HEK293 (cell line): ENCODE data around the gene CXCL17.

Experiments
- CTCF ChIA-PET: fragments of 350-600 bp; formaldehyde crosslinking; extraction: SDS; loops from one replicate; lab custom pipeline; 2021; ENCODE audit warnings: antibody characterized with exemption; lab: Yijun Ruan, JAX
- POLR2A ChIA-PET: fragments of 300-600 bp; formaldehyde crosslinking; extraction: SDS; loops from one replicate; lab custom pipeline; 2020; ENCODE audit warnings: antibody characterized with exemption, inconsistent platforms; lab: Yijun Ruan, JAX
- H3K27ac ChIP-seq: fragments of 200-500 bp; sonication (Bioruptor generic); 2 replicates; pipeline ENCODE4 v1.5.1; 2014; ENCODE audit warnings: low read depth, low read length, control low read depth, inconsistent platforms; ENCODE audit errors: extremely low read depth
- H3K36me3 ChIP-seq, 2 experiments: fragments of 200-500 bp in 1 of 2; sonication (Bioruptor generic) in 1 of 2; 1 replicate in 1 of 2; 2 replicates in 1 of 2; pipeline ENCODE4 v1.5.1; 2014 to 2017; ENCODE audit warnings: inconsistent platforms in 2 of 2, low read length in 2 of 2; ENCODE audit not compliant: control insufficient read depth in 2 of 2, insufficient read depth in 1 of 2
- H3K4me1 ChIP-seq: fragments of 200-500 bp; sonication (Bioruptor generic); 2 replicates; pipeline ENCODE4 v1.5.1; 2014; ENCODE audit warnings: mild to moderate bottlenecking, low read length, inconsistent platforms; ENCODE audit not compliant: control insufficient read depth, insufficient read depth
- H3K4me3 ChIP-seq: 2 replicates; pipeline ENCODE4 v1.5.1; 2011; ENCODE audit warnings: low read depth, mild to moderate bottlenecking, control low read depth, low read length, moderate library complexity
- H3K9me3 ChIP-seq: fragments of 200-500 bp; sonication (Bioruptor generic); 2 replicates; pipeline ENCODE4 v1.5.1; 2014; ENCODE audit warnings: low read depth, low read length, inconsistent platforms; ENCODE audit not compliant: control insufficient read depth, insufficient read depth
- GFI1B ChIP-seq: fragments of 450-650 bp; formaldehyde crosslinking; IDR thresholded peaks from 2 replicates; pipeline ENCODE4 v1.5.1; 2016; ENCODE audit warnings: missing biosample characterization, missing genetic modification characterization
- GLI4 ChIP-seq: fragments of 450-650 bp; formaldehyde crosslinking; IDR thresholded peaks from 2 replicates; pipeline ENCODE4 v1.5.1; 2016; ENCODE audit warnings: missing biosample characterization, missing genetic modification characterization
- MEIS1 ChIP-seq: sonication (generic); formaldehyde crosslinking; IDR thresholded peaks from 2 replicates; pipeline ENCODE4 v1.8.1; 2022; ENCODE audit warnings: missing genetic modification reagents, mild to moderate bottlenecking, borderline replicate concordance
- SALL2 ChIP-seq: fragments of 450-650 bp; formaldehyde crosslinking; IDR thresholded peaks from 2 replicates; pipeline ENCODE4 v1.5.0; 2017; ENCODE audit warnings: missing biosample characterization, mild to moderate bottlenecking, missing genetic modification characterization, borderline replicate concordance
- ZBTB8A ChIP-seq: fragments of 450-650 bp; formaldehyde crosslinking; IDR thresholded peaks from 2 replicates; pipeline ENCODE4 v1.5.1; 2016; ENCODE audit warnings: missing biosample characterization, missing genetic modification characterization
- ZFP37 ChIP-seq: fragments of 450-650 bp; formaldehyde crosslinking; IDR thresholded peaks from 2 replicates; pipeline ENCODE4 v1.5.1; 2016; ENCODE audit warnings: missing biosample characterization, missing genetic modification characterization
- ZIC2 ChIP-seq: fragments of 450-650 bp; formaldehyde crosslinking; IDR thresholded peaks from 2 replicates; pipeline ENCODE4 v1.5.1; 2016; ENCODE audit warnings: missing biosample characterization, missing genetic modification characterization
- ZNF202 ChIP-seq: fragments of 450-650 bp; formaldehyde crosslinking; IDR thresholded peaks from 2 replicates; pipeline ENCODE4 v1.5.1; 2016; ENCODE audit warnings: missing biosample characterization, missing genetic modification characterization, borderline replicate concordance
- ZNF214 ChIP-seq: fragments of 450-650 bp; formaldehyde crosslinking; IDR thresholded peaks from 2 replicates; pipeline ENCODE4 v1.5.1; 2017; ENCODE audit warnings: missing biosample characterization, mild to moderate bottlenecking, missing genetic modification characterization, borderline replicate concordance
- ZNF239 ChIP-seq: fragments of 450-650 bp; formaldehyde crosslinking; IDR thresholded peaks from 2 replicates; pipeline ENCODE4 v1.5.1; 2016; ENCODE audit warnings: missing biosample characterization, missing genetic modification characterization
- ZNF354C ChIP-seq: fragments of 450-650 bp; formaldehyde crosslinking; IDR thresholded peaks from 2 replicates; pipeline ENCODE4 v1.5.1; 2016; ENCODE audit warnings: missing biosample characterization, missing genetic modification characterization, low read depth, borderline replicate concordance
- ZNF560 ChIP-seq: fragments of 450-650 bp; formaldehyde crosslinking; IDR thresholded peaks from 2 replicates; pipeline ENCODE4 v1.5.1; 2017; ENCODE audit warnings: missing biosample characterization, missing genetic modification characterization, borderline replicate concordance
- ZNF585B ChIP-seq: fragments of 450-650 bp; formaldehyde crosslinking; IDR thresholded peaks from 2 replicates; pipeline ENCODE4 v1.5.1; 2016; ENCODE audit warnings: missing biosample characterization, missing genetic modification characterization
- TF ChIP-seq, protein P1 (sequence below): fragments of 450-650 bp; formaldehyde crosslinking; IDR thresholded peaks from 2 replicates; pipeline ENCODE4 v1.5.1; 2016; ENCODE audit warnings: missing biosample characterization, missing genetic modification characterization
- TF ChIP-seq, protein P2 (sequence below): fragments of 450-650 bp; formaldehyde crosslinking; IDR thresholded peaks from 2 replicates; pipeline ENCODE4 v1.5.1; 2016; ENCODE audit warnings: missing biosample characterization, missing genetic modification characterization

Gene CXCL17

DNA sequence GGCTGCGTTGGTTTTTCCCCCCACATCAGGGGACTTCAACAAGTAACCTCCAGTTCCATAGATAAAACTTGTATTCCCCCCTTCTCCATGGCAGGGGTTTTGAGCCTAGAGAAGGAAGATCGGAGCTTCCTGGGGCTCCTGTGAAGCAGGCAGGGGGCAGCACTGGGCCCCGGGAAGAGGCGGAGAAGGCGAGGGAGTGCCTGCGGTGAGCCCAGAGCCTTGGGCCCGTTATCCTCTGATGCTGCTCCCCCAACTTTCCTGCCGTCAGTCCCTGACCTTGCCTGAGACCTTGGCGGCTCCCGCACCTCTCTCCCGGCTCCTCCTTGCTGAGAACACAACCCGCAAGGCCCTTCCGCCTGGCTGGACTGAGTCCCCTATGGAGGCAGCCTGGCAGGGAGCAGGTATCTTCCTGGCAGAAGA is 18.0 kb downstream of the CXCL17 start:
- ChIA-PET CTCF (interaction anchor here (0.9 to 11.4 kb wide), 4 partner anchors 9 to 58 kb away, joined by 3 to 90 read pairs (median 13); partner anchors contain the start of gene CXCL17), POLR2A (no interaction called here)
- Histone ChIP-seq H3K4me3 (no peak overlapping the region), H3K36me3 (no peaks in the 10 kb centered on the region), H3K27ac (no peak overlapping the region), H3K9me3 (no peaks in the 10 kb centered on the region), H3K4me1 (peaks cover 3% of the 10 kb centered on the region; the same call in 1 of the 2 replicates)
- TF ChIP-seq, protein P1, sequence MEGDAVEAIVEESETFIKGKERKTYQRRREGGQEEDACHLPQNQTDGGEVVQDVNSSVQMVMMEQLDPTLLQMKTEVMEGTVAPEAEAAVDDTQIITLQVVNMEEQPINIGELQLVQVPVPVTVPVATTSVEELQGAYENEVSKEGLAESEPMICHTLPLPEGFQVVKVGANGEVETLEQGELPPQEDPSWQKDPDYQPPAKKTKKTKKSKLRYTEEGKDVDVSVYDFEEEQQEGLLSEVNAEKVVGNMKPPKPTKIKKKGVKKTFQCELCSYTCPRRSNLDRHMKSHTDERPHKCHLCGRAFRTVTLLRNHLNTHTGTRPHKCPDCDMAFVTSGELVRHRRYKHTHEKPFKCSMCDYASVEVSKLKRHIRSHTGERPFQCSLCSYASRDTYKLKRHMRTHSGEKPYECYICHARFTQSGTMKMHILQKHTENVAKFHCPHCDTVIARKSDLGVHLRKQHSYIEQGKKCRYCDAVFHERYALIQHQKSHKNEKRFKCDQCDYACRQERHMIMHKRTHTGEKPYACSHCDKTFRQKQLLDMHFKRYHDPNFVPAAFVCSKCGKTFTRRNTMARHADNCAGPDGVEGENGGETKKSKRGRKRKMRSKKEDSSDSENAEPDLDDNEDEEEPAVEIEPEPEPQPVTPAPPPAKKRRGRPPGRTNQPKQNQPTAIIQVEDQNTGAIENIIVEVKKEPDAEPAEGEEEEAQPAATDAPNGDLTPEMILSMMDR (tag by site-specific recombination), result peak; percentile 17; the same call in 1 of the 2 replicates
- TF ChIP-seq MEIS1 (CRISPR knock-in tag), result no peak
- TF ChIP-seq ZIC2 (tag by site-specific recombination), result peak; percentile 47

DNA sequence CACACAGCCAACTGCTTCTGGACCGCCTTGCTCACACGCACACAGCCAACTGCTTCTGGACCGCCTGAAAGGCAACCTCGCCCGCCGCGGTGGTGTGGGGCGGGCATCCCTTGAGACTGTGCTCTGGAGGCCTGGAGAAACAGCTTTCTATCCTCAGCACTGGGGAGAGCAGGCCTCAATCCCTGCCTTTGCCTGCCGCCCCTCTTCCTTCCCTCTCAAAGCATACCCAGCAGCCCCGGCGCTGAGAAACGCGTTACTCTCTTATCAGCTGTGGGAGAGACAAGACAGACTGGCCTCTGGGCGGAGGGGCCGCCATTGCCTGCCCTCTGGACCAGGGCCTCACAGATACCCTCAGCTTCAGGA is 18.4 kb downstream of the CXCL17 start:
- no peaks in the 10 kb centered on the region for H3K36me3 ChIP-seq
- POLR2A ChIA-PET, result no interaction called here
- no peak for TF ChIP-seq ZNF560 (tag by site-specific recombination)
- TF ChIP-seq MEIS1 (CRISPR knock-in tag), result no peak
- TF ChIP-seq ZNF585B (tag by site-specific recombination), result no peak
- TF ChIP-seq ZNF214 (tag by site-specific recombination), result no peak
- no peak for TF ChIP-seq ZNF354C
- no peak for TF ChIP-seq ZNF239 (tag by site-specific recombination)
- TF ChIP-seq ZBTB8A (tag by site-specific recombination), result no peak
- TF ChIP-seq, protein P2, sequence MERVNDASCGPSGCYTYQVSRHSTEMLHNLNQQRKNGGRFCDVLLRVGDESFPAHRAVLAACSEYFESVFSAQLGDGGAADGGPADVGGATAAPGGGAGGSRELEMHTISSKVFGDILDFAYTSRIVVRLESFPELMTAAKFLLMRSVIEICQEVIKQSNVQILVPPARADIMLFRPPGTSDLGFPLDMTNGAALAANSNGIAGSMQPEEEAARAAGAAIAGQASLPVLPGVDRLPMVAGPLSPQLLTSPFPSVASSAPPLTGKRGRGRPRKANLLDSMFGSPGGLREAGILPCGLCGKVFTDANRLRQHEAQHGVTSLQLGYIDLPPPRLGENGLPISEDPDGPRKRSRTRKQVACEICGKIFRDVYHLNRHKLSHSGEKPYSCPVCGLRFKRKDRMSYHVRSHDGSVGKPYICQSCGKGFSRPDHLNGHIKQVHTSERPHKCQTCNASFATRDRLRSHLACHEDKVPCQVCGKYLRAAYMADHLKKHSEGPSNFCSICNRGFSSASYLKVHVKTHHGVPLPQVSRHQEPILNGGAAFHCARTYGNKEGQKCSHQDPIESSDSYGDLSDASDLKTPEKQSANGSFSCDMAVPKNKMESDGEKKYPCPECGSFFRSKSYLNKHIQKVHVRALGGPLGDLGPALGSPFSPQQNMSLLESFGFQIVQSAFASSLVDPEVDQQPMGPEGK (tag by site-specific recombination), result no peak
- TF ChIP-seq GLI4, result no peak
- TF ChIP-seq GFI1B (tag by site-specific recombination), result no peak
- TF ChIP-seq SALL2 (tag by site-specific recombination), result no peak
- TF ChIP-seq, all 188 proteins: peak for 0
- CTCF ChIA-PET, result interaction anchor here (0.6 to 11.4 kb wide), 5 partner anchors 9 to 58 kb away, joined by 3 to 90 read pairs (median 4); partner anchors contain the start of gene CXCL17
- Histone ChIP-seq H3K4me1 (peaks cover 3% of the 10 kb centered on the region; the same call in 1 of the 2 replicates), H3K9me3 (no peaks in the 10 kb centered on the region), H3K27ac (no peak overlapping the region), H3K4me3 (no peak overlapping the region)

DNA sequence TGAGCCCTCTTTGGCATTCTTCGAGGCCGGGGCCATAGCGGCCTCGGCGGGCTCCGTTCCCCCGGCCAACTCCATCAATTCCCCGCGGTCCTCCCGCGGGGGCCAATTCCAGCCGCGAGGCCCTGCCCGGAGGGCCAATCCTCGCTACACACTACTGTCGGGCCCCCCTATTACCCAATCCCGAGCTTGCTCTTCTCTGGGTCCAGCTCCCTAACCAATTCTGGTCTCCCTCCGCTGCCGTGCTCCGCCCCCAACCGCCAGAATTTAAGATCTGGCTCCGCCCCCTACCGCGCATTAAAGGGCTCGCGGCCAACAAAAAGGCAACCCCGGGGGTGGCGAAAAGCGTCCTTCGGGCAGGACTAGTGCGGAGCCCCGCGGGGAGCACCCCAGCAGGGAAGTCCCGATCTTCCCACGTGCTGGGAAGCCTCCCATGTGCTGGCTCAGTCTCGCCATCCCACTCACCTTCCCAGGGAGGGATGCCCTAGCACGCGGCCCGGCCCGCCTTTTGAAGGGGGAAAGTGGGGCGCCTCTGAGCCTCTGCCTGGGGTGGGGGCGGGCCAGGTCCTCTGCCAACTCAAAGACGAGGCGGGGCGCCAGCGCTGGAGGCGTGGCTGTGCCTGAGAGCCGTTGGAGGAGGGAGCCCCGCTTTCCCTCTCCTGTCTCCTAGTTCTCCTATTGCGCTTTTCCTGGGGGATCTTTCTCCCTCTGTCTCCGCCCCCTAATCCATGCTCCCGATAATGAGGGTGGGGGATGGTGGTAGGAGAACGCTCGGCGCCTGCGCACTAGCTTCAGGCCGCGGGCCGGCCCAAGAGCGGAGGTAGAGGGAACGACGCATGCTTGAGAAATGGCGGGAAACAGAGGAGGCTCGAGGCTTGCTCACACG is 19.0 kb downstream of the CXCL17 start:
- Histone ChIP-seq H3K4me3 (peak overlapping the region; percentile 44), H3K36me3 (no peaks in the 10 kb centered on the region), H3K9me3 (no peaks in the 10 kb centered on the region), H3K4me1 (peaks cover 3% of the 10 kb centered on the region; the same call in 1 of the 2 replicates), H3K27ac (peak overlapping the region; percentile 57; the same call in 1 of the 2 replicates)
- ChIA-PET CTCF (interaction anchor here (0.5 to 11.4 kb wide), 9 partner anchors 10 to 1247 kb away, joined by 3 to 90 read pairs (median 4); partner anchors contain the start of gene CXCL17), POLR2A (interaction anchor here (0.5 to 1.2 kb wide), 9 partner anchors 11 to 347 kb away, joined by 3 to 6 read pairs (median 4); partner anchors contain the start of gene ZNF574)
- TF ChIP-seq ZNF202 (tag by site-specific recombination) (peak; percentile 40; the same call in 1 of the 2 replicates), ZFP37 (tag by site-specific recombination) (no peak)
